Pancreas (tissue), 10 donors: ENCODE measurements around the gene LRRC63. TPM values are rescaled to one million over a fixed set of nuclear protein-coding genes. Genes with fewer than 3 reads are reported as not detected.
A peak's percentile ranks its signal among the peaks of the same experiment; 100 is the strongest.

ENCODE experiments used
- ATAC-seq, 4 donors: fragments of 200-7000 bp; cut with Tn5 transposase; one replicate each; pipeline versions ENCODE4 v1.8.0 to v1.9.1; 2020; ENCODE audit warnings: mild to moderate bottlenecking in 4 of 4, moderate library complexity in 4 of 4
- DNase-seq, 6 donors: peaks; one replicate each; pipeline ENCODE4 v3.0.0-alpha.2; 2020
- FAIRE-seq: peaks from 2 replicates; lab custom pipeline; 2012; peaks lifted over from hg19 to GRCh38; lab: Jason Lieb, UNC
- H3K27ac ChIP-seq, 4 donors: fragments of 200-600 bp; sonication (generic); 1 replicate in 3 of 4; 2 replicates in 1 of 4; pipeline versions ENCODE4 v1.5.0 to v1.8.0; 2020
- H3K27me3 ChIP-seq, 4 donors: fragments of 200-600 bp; one replicate each; pipeline ENCODE4 v1.8.0; 2021
- H3K36me3 ChIP-seq, 3 donors: fragments of 200-600 bp; sonication (generic) in 1 of 3; one replicate each; pipeline versions ENCODE4 v1.5.0 to v1.8.0; 2020 to 2021
- H3K4me1 ChIP-seq, 3 donors: fragments of 200-600 bp; one replicate each; pipeline ENCODE4 v1.8.0; 2021
- H3K4me3 ChIP-seq, 4 donors: fragments of 200-600 bp; sonication (generic) in 2 of 4; one replicate each; pipeline versions ENCODE4 v1.5.0 to v1.8.0; 2020 to 2021
- H3K9me3 ChIP-seq, 4 donors: fragments of 200-600 bp; one replicate each; pipeline ENCODE4 v1.8.0; 2021
- WGBS, 2 donors: extraction: QIAGEN DNeasy Blood & Tissue Kit; methylation state at CpG; one replicate each; pipeline ENCODE4 v1.1.7; 2013; 5-methylcytosine and 5-hydroxymethylcytosine counted together
- intact Hi-C, 3 donors: fragments of 100-400 bp; cut with DNase I; formaldehyde crosslinking; loops; one replicate each; pipeline versions ENCODE4 v1.11.1 to v1.14.2; 2022
- polyA plus RNA-seq, 2 donors: library from polyadenylated mRNA; stranded (reverse); fragments of 200-250 nt; gene quantifications; one replicate each; pipeline ENCODE4 v1.2.3, GENCODE V29; 2013
- total RNA-seq, 6 donors: library from RNA; stranded (reverse); fragmentation: NEBNext Ultra II Directional in 4 of 6; extraction: Animal tissue kit (Norgen Biotek cat#: 25700) in 4 of 6; gene quantifications; one replicate each; pipeline versions ENCODE4 v1.2.1 to v1.2.4, GENCODE V29; 2021 to 2023
- TF ChIP-seq, protein P1 (sequence below), 4 donors: fragments of 200-600 bp; sonication (generic) in 3 of 4; IDR thresholded peaks; one replicate each; pipeline versions ENCODE4 v1.5.0 to v1.8.0; 2021; ENCODE audit warnings: antibody characterized with exemption in 4 of 4
- donor health status: healthy with polysubstance abuse.
- donor health status: DM: no; HTN: no; CAD: no; lungs with moderate emphysema.
- donor health status: DM: no; HTN: no; CAD: no.
- donor health status: control.
- donor health status: control.
- donor health status: Bipolar disorder and iron deficiency.
- donor health status: DM: yes; HTN: yes; CAD: no.
- donor health status: DM: no; HTN: no; CAD: no.
- donor health status: DM: no; HTN: no; CAD: no.
- donor health status: DM: yes; HTN: yes; CAD: no.

LRRC63 gene
- total and polyA plus RNA-seq, 8 donors: 0.14 to 0.19 TPM; not detected in 6

DNA sequence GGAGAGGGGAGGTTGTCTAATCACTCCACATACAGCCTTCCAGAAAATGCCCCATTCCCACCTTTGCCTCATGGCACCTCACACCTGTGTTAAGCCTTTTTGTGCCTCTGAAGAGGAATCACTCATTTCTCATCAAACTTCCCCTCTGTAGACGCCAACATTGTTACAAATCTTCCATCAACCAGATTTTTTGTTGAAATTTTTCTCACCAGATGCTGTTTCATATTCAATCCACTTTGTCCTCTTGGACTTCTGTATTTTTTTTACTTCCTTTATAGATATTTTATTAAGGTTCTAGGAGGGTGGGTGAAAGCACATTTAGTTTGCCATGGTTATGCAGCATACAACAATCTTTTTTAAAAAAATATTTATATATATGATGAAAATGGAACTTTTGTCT lies 101.3 kb downstream of the LRRC63 start:
- H3K36me3 ChIP-seq: no peaks in the 10 kb centered on the region
- no peak overlapping the region for H3K27ac ChIP-seq
- TF ChIP-seq, protein P1, sequence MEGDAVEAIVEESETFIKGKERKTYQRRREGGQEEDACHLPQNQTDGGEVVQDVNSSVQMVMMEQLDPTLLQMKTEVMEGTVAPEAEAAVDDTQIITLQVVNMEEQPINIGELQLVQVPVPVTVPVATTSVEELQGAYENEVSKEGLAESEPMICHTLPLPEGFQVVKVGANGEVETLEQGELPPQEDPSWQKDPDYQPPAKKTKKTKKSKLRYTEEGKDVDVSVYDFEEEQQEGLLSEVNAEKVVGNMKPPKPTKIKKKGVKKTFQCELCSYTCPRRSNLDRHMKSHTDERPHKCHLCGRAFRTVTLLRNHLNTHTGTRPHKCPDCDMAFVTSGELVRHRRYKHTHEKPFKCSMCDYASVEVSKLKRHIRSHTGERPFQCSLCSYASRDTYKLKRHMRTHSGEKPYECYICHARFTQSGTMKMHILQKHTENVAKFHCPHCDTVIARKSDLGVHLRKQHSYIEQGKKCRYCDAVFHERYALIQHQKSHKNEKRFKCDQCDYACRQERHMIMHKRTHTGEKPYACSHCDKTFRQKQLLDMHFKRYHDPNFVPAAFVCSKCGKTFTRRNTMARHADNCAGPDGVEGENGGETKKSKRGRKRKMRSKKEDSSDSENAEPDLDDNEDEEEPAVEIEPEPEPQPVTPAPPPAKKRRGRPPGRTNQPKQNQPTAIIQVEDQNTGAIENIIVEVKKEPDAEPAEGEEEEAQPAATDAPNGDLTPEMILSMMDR (IDR thresholded peaks at IDR 0.05): no peak
- DNase-seq: no peak
- H3K27me3 ChIP-seq: no peaks in the 10 kb centered on the region
- WGBS, 2 donors: 75 to 79% methylated on average over 1 of the region's 1 CpG
- no peak for ATAC-seq
- no peak overlapping the region for H3K4me3 ChIP-seq
- intact Hi-C loops: no loop called here
- no peaks in the 10 kb centered on the region for H3K4me1 ChIP-seq
- no peak for FAIRE-seq
- no peaks in the 10 kb centered on the region for H3K9me3 ChIP-seq

DNA sequence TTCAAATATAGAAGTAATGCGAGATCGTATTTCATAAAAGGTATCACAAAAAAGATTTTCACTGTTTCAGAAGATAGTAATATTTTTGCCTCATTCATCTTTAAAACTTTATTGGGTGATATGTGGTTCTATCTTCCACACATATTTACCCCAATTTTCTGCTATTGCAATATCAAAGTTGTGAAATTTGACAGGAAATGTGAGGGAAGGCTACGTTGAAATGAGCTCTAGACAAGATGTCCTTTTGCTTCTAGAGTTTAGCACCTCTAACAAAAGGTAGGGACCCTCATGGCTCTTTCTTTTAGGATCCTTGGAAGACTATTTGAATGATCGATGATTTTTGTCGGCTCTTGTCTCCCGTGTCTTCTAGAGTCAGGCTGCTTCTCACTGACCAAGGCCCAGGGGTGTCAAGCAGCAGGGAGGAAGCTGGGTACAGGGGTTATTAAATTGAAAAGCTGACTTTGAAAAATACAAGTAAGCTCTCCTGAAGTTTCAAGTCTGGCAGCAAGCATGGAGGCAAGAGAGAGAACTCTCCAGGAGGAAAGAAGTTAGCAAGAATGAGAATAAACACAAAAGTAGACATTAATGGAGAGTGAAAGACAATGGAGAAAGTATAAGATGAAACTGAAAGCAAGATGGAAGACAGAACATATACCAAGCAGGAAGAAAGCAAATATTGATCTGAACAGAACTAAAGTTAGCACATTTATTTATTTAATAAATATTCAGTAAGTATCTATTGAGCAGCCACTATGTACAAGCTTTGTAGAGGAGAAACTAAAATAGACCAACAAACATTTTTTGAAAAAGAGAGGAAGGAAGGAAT lies 101.9 kb downstream of the LRRC63 start:
- intact Hi-C loops: no loop called here
- TF ChIP-seq, protein P1 (IDR thresholded peaks at IDR 0.05): no peak
- no peaks in the 10 kb centered on the region for H3K36me3 ChIP-seq
- DNase-seq (no peak), ATAC-seq (no peak), FAIRE-seq (no peak)
- no peaks in the 10 kb centered on the region for H3K27me3 ChIP-seq
- H3K4me3 ChIP-seq: no peak overlapping the region
- H3K4me1 ChIP-seq: no peaks in the 10 kb centered on the region
- 88 to 89% methylated on average over 6 of the region's 6 CpGs for WGBS, 2 donors
- no peak overlapping the region for H3K27ac ChIP-seq
- H3K9me3 ChIP-seq: no peaks in the 10 kb centered on the region

DNA sequence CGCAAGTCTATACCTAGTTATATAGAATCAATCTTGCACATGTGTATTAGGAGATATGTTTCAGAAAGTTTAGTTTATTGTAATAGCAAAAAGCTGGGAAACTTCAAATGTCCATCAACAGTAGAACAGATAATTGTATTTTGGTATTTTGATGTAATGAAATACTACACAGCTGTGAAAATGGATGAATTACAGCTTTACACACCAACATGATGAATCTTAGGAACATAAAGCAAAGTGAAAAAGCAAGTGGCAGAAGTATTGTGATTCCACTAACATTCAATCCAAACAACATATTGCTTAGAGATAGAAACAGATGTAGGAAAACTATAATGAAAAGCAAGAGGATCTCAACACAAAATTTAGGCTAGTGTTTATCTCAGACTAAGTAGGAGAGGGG lies 102.9 kb downstream of the LRRC63 start:
- WGBS, 2 donors: 98 to 100% methylated on average over 1 of the region's 1 CpG
- Histone ChIP-seq H3K27ac (no peak overlapping the region), H3K4me1 (no peaks in the 10 kb centered on the region), H3K27me3 (no peaks in the 10 kb centered on the region), H3K36me3 (no peaks in the 10 kb centered on the region), H3K9me3 (no peaks in the 10 kb centered on the region), H3K4me3 (no peak overlapping the region)
- intact Hi-C loops: no loop called here
- no peak for ATAC-seq
- FAIRE-seq: no peak
- no peak for DNase-seq
- TF ChIP-seq, protein P1 (IDR thresholded peaks at IDR 0.05): no peak

DNA sequence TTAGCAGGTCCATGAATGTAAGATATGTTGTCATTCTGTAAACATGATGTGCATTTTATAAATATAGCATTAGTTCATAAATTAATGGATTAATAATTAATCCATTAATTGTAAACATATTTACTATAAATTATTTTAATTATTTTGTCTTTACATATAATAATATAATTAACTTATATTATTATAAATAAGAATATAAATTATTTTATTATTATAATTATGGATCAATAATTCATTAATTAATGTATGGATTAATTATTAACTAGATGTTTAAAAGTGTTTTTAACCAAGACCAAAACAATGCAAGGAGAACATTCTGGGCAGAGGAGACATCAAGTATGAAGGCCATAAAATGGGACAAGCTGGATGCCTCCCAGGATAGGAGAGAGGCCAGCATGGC lies 103.3 kb downstream of the LRRC63 start:
- intact Hi-C loops: no loop called here

More for the DNA sequence above, 103.3 kb downstream of the LRRC63 start:
- H3K36me3 ChIP-seq: no peaks in the 10 kb centered on the region
- no peaks in the 10 kb centered on the region for H3K4me1 ChIP-seq
- no peak for ATAC-seq
- no peak overlapping the region for H3K27ac ChIP-seq
- H3K4me3 ChIP-seq: no peak overlapping the region
- no peak for DNase-seq
- no peaks in the 10 kb centered on the region for H3K27me3 ChIP-seq
- TF ChIP-seq, protein P1 (IDR thresholded peaks at IDR 0.05): no peak
- H3K9me3 ChIP-seq: no peaks in the 10 kb centered on the region
- peak; percentile 66 for FAIRE-seq
